SIG-M5 treated with dmso at 0.1 percent for 504 hours (cell line): ENCODE measurements around the gene OR4S2.

Experiments
- DNase-seq: peaks from one replicate; lab custom pipeline; 2025; ENCODE audit not compliant: unreplicated experiment; lab: John Stamatoyannopoulos, UW

OR4S2 gene

DNA sequence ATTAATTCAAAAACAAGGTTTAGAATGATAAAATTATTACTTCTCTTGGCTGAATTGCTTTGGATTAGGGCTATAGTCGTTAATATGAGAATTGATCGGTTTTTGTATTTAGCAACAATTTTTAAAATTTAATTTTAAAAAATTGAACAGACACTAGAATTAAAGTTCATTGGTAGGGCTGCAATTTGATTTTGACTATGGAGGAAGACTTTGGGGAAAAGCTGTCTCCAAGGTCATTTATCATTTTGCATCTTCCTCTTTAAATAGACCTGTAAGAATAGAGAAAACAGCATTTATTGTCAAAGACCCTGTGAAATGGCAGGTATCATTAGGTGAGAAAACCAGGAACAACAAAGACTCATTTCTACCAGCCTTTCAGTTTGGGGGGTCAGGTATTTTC, at the start of gene OR4S2:
TSS of gene OR4S2 (plus strand) at position 301 of the 400 bp plus-strand sequence. CDS start 2,577 bp downstream, outside the sequence.
- DNase-seq: no peak

- no peak for DNase-seq
Measured at GRCh38 chr11:55607545-55607944, 40.6 kb upstream of the OR4S2 start, which contains the start of gene OR4C11. TSS of gene OR4C11 (minus strand) at chr11:55607645. CDS start at chr11:55604373, 3,272 bp downstream.

DNA sequence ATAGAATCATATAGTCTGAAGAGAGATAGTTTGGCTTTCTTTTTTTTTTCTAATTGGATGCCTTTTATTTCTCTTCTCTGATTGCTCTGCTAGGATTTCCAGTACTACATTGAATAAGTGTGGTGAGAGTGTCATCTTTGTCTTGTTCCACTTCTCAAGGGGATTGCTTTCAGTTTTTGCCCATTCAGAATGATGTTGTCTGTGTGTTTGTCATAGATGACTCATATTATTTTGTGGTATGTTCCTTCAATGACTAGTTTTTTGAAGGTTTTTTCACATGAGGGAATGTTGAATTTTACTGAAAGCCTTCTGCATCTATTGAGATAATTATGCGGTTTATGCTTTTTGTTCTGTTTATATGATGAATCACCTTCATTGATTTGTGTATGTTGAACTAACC, 23.6 kb upstream of the OR4S2 start:
- no peak for DNase-seq

DNA sequence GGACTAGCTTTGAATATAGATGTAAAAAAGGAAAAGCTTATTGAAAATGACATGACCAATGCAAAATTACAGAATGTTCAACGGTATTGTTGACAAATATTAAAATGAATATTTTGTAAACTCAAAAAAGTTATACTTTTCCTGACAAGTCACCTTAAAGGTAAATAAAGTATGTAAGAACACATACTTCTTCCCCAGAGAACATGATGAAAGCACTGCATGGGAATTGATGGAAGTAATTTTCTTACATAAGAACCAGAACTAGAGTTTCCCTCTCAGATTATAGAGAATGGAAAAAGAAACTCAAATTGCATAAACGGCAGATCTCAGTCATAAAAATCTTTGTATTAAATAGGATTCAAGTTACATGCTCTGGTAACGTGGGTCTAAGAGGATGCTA, 13.3 kb upstream of the OR4S2 start, which contains the start of gene OR4P4:
TSS of gene OR4P4 (plus strand) at position 301 of the 400 bp plus-strand sequence.
- no peak for DNase-seq

DNA sequence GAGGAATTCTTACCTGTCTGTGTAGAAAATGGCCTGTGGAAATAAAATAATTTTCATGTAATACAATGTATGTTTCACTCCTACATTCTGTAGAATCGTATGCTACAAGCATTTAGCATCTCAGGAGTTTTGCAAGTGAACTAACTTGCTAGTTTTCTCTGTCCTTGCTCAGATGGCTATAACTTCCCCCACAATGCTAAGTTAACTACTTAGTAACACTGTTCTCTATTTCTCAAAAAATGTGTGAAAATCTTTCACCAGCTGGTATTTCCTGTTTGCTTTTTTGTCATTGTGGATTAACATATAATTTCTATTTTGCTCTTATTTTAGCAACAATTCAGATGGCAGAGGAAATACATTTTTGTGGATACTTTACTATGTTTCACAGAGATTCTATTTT, 4.4 kb downstream of the OR4S2 start:
- no peak for DNase-seq

- no peak for DNase-seq
Measured at GRCh38 chr11:55655096-55655495, 7.0 kb downstream of the OR4S2 start.

DNA sequence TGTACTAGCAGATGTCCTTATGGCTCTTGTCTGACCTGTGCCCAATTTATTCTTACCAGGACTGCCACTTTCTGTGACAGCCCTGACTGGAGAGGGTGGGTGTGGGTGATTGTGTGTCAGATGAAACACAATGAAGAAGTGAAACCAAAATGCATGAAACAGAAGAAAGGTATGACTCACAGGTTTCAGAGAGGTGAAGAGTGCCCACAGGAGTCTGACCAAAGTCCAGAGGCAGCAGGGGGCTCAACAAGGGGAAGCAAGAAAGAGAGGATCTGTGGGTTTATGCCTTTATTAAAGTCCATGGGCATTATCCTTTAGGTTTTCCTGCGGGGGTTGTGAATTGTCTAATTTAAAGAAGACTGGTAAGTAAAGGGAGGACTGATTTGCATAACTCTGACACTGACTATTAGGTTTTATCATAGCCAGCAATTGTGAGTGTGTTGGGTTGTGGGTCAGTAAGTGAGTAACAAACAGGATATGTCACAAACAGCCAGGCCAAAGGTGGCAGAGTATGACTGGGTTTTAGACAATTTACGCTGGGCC, 10.0 kb downstream of the OR4S2 start:
- no peak for DNase-seq

DNA sequence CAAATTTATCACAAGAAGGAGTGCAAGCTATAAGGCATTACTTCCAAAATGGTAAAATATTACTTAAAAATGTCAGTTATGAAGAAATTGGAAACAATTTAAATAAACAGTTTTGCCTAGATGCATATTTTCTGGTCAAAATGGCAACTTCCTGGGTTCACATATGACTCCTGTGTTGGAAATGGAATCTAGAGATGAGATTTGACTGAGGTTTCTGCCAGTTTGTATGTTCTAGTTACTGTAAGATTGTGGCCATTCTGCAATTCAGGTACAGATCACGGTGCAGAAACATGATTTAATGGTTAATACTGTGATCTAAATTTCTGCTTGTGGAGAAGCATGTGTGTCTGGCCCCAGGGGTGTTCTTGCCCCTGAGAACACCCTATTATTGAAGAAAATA, 10.5 kb downstream of the OR4S2 start:
- no peak for DNase-seq

DNA sequence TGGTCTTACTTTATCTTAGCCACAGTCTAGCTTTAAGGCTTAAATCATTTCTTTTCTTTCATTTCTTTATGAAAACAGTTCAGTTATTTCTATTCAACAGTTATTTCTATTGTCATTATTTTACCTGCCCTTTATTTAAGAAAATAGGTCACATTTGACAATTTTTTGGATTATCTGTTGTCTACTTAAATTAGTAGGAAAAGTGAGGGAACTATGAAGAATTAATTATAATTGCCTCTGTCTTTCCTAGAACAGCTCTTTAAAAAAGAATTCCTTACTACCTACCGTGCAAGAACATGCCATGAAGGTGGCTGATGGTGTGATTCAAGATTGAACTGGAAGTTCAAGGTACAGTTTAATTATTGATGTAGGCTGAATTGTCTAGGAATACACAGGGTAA, 13.8 kb downstream of the OR4S2 start, which contains the start of gene OR4C6:
TSS of gene OR4C6 (plus strand) at position 301 of the 400 bp plus-strand sequence. CDS start 2,966 bp downstream, outside the sequence.
- DNase-seq: no peak

- no peak for DNase-seq
Measured at GRCh38 chr11:55669376-55669775, 21.2 kb downstream of the OR4S2 start.

GRCh38 chr11:55673860-55674259, 25.7 kb downstream of the OR4S2 start:
- no peak for DNase-seq

DNA sequence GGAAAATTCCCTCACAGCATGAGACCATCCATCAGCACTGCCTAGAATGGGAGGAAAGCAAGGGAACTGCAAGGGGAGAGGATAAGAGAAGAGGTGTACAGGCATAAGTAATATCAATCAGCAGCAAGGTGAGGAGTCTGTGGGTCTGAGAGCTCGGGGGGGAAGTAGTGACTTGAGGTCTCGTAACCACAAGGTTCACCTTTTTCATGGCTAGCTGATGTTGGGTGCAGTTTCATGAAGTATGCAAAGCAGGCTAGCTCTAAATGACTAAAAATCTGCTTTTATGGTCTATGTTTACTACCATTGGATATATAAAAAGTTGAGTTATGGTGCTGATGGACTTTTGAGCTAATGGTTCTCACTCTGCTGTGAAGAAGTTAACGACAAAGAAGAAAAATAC, 49.7 kb downstream of the OR4S2 start:
- DNase-seq: no peak

DNA sequence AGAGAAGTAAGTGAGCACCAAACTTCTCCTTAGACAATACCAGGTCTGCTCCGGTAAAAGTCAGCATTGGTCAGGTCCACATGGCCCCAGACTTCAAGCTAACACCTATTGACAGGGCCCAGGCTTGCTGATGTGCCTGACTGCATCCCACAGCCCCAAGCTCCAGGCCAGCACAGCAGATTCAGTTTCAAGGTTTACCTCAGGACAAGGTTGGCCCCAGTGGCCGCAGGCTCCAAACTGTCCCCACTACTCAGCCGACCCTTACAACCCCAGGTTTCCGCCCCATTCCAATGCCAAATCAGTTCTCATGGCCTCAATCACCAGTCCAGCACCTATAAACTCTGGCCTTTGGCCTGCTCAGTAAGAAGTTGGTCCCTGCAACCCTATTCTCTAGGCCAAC, 53.3 kb downstream of the OR4S2 start:
- DNase-seq: no peak
